Measurements from ENCODE around the gene SUPT3H. TPM values are rescaled to one million over a fixed set of nuclear protein-coding genes. Genes with fewer than 3 reads are reported as not detected.
A peak's percentile ranks its signal among the peaks of the same experiment; 100 is the strongest.

SUPT3H gene
- 10 to 100 TPM; 10.3 to 23.1 (median 16.4) TPM for total RNA-seq
- polyA plus RNA-seq = 10 to 100 TPM; 12.6 to 13.6 TPM
- long read RNA-seq, donor 1, partial matches to known transcripts = 2 of 8 reads
- long read RNA-seq, donor 1, other reads (novel, unspliced or antisense) = 6 of 8 reads
- long read RNA-seq, donor 2 = 0 reads
- long read RNA-seq, donor 3, partial matches to known transcripts = 3 of 6 reads
- long read RNA-seq, donor 3, other reads (novel, unspliced or antisense) = 3 of 6 reads

DNA sequence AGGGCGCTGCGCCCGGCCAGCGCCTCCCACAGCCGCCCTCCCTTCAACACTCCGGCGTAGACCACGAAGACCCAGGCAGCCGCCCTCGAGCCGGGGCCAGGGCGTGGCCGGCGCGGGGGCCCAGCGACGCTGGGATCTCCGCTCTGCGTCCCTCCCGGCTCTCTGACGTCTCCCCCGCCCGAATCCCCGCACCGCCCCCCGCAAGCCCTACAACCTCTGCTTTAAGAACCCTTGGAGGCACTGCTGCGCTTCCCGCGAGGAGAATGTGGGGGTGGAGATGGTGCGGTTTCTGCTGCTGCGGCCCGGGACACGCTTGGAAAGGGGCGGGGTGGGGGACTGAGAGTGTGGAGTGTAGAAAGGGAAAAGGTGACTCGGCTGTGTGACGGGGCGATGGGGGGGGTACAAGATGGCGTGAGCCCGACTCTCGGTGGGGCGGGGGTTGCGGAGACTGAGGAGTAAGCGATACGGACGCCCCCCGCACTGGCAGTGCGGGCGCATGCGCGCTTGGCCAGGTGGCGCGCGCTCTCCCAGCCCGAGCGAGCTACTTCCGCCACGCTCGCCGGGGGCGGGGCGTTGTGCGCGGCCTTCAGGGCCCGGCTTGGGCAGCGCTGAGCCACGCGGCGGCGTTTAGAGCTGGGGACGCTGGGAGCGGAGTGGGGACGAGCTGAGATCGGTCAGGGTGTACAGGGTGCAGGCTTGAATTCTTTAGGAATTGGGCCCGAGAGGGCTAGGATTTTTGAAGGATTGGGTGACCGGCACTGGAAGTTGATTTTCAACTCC lies at the start of gene SUPT3H:
Gene SUPT3H (minus strand): TSS at position 381 of the 780 bp plus-strand sequence.
- intact Hi-C loops (cut with DNase I) = loop anchor here in 1 of 4 donors (5.0 kb wide), 1 partner anchor 335 kb away; no protein-coding TSS in a partner anchor
- no peaks in the 10 kb centered on the region for H3K36me3 ChIP-seq
- peak within 1 kb of the TSS; percentile 67 for H3K4me3 ChIP-seq
- H3K4me1 ChIP-seq (ENCODE audit: insufficient read depth) = no peaks in the 10 kb centered on the region
- peak within 1 kb of the TSS; percentile 86 to 97 for H3K27ac ChIP-seq
- 0 to 1% (median 0%) methylated on average over 72 to 75 of the region's 75 CpGs for WGBS, 3 donors
- DNase-seq = peak; percentile 91 to 95 (median 92)
- H3K9me3 ChIP-seq = no peaks in the 10 kb centered on the region
- H3K27me3 ChIP-seq = no peaks in the 10 kb centered on the region
- peak; percentile 69 for TF ChIP-seq POLR2A (IDR thresholded peaks at IDR 0.05)
- TF ChIP-seq, protein P1, sequence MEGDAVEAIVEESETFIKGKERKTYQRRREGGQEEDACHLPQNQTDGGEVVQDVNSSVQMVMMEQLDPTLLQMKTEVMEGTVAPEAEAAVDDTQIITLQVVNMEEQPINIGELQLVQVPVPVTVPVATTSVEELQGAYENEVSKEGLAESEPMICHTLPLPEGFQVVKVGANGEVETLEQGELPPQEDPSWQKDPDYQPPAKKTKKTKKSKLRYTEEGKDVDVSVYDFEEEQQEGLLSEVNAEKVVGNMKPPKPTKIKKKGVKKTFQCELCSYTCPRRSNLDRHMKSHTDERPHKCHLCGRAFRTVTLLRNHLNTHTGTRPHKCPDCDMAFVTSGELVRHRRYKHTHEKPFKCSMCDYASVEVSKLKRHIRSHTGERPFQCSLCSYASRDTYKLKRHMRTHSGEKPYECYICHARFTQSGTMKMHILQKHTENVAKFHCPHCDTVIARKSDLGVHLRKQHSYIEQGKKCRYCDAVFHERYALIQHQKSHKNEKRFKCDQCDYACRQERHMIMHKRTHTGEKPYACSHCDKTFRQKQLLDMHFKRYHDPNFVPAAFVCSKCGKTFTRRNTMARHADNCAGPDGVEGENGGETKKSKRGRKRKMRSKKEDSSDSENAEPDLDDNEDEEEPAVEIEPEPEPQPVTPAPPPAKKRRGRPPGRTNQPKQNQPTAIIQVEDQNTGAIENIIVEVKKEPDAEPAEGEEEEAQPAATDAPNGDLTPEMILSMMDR (IDR thresholded peaks at IDR 0.05) = peak; percentile 13 to 21 (median 19)
- no peak for TF ChIP-seq EP300 (IDR thresholded peaks at IDR 0.05)

DNA sequence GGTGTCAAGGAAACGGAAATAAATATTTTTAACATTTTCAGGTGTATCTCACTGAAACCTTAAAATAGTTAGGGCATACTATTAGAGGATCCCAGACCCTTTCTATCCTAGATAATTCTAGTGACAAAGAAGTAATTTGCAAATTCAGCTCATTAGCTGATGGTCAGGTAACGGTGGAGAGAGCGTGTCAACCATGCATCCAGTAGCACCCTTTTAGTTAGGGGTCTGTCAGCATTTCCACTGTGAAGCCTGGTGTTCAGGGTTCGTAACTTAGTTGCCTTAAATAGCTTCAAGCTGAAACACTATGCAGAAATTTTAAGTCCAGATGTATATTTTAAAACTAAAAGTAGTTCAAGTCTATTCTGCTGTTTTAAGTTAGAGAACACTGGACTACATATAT lies 48.5 kb upstream of the SUPT3H start:
- DNase-seq = no peak
- intact Hi-C loops (cut with DNase I) = loop anchor here in 1 of 4 donors (10.0 kb wide), 1 partner anchor 289 kb away; no protein-coding TSS in a partner anchor
- Histone ChIP-seq H3K4me1 (ENCODE audit: insufficient read depth) (no peaks in the 10 kb centered on the region), H3K27ac (no peak overlapping the region), H3K4me3 (no peak overlapping the region), H3K27me3 (no peaks in the 10 kb centered on the region), H3K36me3 (no peaks in the 10 kb centered on the region), H3K9me3 (no peaks in the 10 kb centered on the region)
- WGBS, 3 donors = 89 to 92% (median 91%) methylated on average over 4 of the region's 4 CpGs
- TF ChIP-seq POLR2A (IDR thresholded peaks at IDR 0.05) = no peak
- no peak for TF ChIP-seq EP300 (IDR thresholded peaks at IDR 0.05)
- TF ChIP-seq, protein P1 (IDR thresholded peaks at IDR 0.05) = no peak

DNA sequence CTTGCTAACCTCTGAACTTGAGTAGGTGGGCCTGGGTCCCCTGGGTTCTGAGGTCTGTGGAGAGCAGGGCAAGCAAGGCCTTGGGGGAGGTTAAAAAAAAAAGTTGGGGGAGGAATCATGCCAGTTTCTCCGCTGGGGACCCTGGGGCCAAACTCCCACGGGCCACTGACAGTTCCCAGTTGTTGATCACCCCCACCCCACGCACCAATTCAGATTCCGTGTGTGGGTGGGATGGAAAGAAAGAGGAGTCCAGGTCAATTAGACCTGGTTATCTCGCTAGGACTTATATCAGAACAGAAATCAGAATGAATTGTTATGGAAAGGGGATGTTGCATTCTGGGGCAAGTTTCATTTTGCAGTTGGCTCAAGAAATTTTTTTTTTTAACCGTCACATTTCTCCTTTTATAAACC lies 46.7 kb upstream of the SUPT3H start:
- TF ChIP-seq EP300 (IDR thresholded peaks at IDR 0.05) (no peak), POLR2A (IDR thresholded peaks at IDR 0.05) (no peak)
- TF ChIP-seq, protein P1 (IDR thresholded peaks at IDR 0.05) = no peak
- Histone ChIP-seq H3K9me3 (no peaks in the 10 kb centered on the region), H3K27me3 (no peaks in the 10 kb centered on the region), H3K4me1 (ENCODE audit: insufficient read depth) (peaks cover 3% of the 10 kb centered on the region), H3K27ac (peak overlapping the region in 1 of 2 donors; percentile 60), H3K36me3 (no peaks in the 10 kb centered on the region), H3K4me3 (no peak overlapping the region)
- intact Hi-C loops (cut with DNase I) = loop anchor here in 1 of 4 donors (5.0 to 10.0 kb wide), 2 partner anchors 290 to 947 kb away; no protein-coding TSS in a partner anchor
- 59 to 64% (median 63%) methylated on average over 6 of the region's 6 CpGs for WGBS, 3 donors
- no peak for DNase-seq

DNA sequence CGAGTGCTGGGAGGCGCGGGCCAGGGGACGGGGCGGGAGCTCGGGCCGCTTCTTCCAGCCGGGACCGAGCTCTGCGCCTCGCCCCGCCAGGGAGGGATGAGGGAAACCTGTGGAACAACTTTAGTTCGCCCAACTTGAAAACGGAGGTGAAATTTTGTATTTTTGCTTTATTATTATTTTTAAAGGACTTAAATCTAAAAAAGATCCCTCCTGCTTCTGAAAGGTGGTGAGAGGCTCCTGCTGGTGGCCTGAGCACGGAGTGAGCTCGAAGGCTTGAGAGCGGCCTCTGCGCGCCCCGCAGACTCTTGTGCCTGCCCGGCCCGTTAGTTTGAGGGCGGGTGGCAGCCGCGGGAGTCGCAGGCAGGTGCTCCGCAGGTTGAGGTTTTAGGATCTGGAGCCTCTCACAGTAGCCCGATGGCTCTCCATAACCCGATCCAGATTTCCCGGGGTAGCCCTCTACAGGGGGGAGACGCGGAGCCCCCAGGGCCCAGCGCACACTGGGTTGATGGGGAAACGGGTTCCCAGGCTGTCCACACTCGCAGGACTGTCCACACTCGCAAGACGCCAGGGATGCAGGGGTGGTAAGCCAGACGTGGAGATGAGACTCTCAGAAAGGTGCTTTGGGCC lies 46.2 kb upstream of the SUPT3H start:
- H3K36me3 ChIP-seq = no peaks in the 10 kb centered on the region
- peak overlapping the region; percentile 33 to 60 for H3K27ac ChIP-seq
- TF ChIP-seq EP300 (IDR thresholded peaks at IDR 0.05) = no peak
- TF ChIP-seq, protein P1 (IDR thresholded peaks at IDR 0.05) = no peak
- no peak for TF ChIP-seq POLR2A (IDR thresholded peaks at IDR 0.05)
- no peaks in the 10 kb centered on the region for H3K9me3 ChIP-seq
- peaks cover 3% of the 10 kb centered on the region for H3K4me1 ChIP-seq (ENCODE audit: insufficient read depth)
- DNase-seq = peak; percentile 22 to 50 (median 30)
- H3K27me3 ChIP-seq = no peaks in the 10 kb centered on the region
- peak overlapping the region; percentile 46 for H3K4me3 ChIP-seq
- WGBS, 3 donors = 42 to 52% (median 46%) methylated on average over 38 of the region's 38 CpGs
- intact Hi-C loops (cut with DNase I) = loop anchor here in 1 of 4 donors (5.0 to 10.0 kb wide), 2 partner anchors 291 to 947 kb away; no protein-coding TSS in a partner anchor

All from ovary (tissue), 10 donors.